Prostate gland (tissue), 2 donors: Measurements from ENCODE around the gene ITFG1.

Experiments
- POLR2A ChIP-seq: fragments of 450-650 bp; IDR thresholded peaks from one replicate; pipeline ENCODE4 v1.6.1; 2016; ENCODE audit warnings: antibody characterized with exemption, mild to moderate bottlenecking
- POLR2AphosphoS5 ChIP-seq: sonication (generic); formaldehyde crosslinking; IDR thresholded peaks from one replicate; pipeline ENCODE4 v1.6.1; 2017; ENCODE audit warnings: antibody characterized with exemption
- TF ChIP-seq, protein P1 (sequence below), 4 experiments: fragments of 200-600 bp in 2 of 4; fragments of 450-650 bp in 2 of 4; sonication (generic) in 2 of 4; IDR thresholded peaks; 1 replicate in 3 of 4; 2 replicates in 1 of 4; pipeline ENCODE4 v1.5.1; 2016 to 2019; ENCODE audit warnings: antibody characterized with exemption in 4 of 4, mild to moderate bottlenecking in 2 of 4, moderate library complexity in 2 of 4

DNA sequence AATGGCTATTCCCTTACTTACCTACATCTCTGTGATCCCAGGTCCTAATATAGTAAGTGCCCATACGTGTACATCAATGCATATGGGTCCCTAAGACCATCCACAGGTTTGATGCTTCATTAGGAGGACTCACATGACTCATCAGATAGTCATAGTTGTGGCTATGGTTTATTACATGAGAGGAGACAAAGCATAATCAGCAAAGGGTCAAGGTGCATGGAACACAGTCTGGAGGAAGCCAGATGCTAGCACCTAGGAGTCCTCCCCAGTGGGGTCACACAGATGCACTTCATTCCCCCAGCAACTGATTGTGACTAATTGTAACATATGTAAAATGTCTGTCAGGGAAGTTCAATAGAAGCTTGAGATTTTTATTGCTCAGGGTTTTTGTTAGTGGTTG is 43.1 kb upstream of the ITFG1 start:
- TF ChIP-seq, protein P1, sequence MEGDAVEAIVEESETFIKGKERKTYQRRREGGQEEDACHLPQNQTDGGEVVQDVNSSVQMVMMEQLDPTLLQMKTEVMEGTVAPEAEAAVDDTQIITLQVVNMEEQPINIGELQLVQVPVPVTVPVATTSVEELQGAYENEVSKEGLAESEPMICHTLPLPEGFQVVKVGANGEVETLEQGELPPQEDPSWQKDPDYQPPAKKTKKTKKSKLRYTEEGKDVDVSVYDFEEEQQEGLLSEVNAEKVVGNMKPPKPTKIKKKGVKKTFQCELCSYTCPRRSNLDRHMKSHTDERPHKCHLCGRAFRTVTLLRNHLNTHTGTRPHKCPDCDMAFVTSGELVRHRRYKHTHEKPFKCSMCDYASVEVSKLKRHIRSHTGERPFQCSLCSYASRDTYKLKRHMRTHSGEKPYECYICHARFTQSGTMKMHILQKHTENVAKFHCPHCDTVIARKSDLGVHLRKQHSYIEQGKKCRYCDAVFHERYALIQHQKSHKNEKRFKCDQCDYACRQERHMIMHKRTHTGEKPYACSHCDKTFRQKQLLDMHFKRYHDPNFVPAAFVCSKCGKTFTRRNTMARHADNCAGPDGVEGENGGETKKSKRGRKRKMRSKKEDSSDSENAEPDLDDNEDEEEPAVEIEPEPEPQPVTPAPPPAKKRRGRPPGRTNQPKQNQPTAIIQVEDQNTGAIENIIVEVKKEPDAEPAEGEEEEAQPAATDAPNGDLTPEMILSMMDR (IDR thresholded peaks at IDR 0.05): no peak
- TF ChIP-seq POLR2A (no peak), POLR2AphosphoS5 (no peak)
